Mesenteric fat pad (tissue), 1 donor: ENCODE data around the gene JAG2. TPM values are rescaled to one million over a fixed set of nuclear protein-coding genes. Genes with fewer than 3 reads are reported as not detected.

Experiments
- DNase-seq: peaks from one replicate; pipeline ENCODE4 v3.0.0-alpha.2; 2020; ENCODE audit warnings: low spot score
- total RNA-seq: library from RNA; stranded (reverse); fragmentation: NEBNext Ultra II Directional; extraction: Animal tissue kit (Norgen Biotek cat#: 25700); gene quantifications from one replicate; pipeline ENCODE4 v1.2.1, GENCODE V29; 2021
- donor health status: DM: yes; HTN: yes; CAD: no.

JAG2 gene
- total RNA-seq, 1 donor from 2014 or later: 25.1 TPM

DNA sequence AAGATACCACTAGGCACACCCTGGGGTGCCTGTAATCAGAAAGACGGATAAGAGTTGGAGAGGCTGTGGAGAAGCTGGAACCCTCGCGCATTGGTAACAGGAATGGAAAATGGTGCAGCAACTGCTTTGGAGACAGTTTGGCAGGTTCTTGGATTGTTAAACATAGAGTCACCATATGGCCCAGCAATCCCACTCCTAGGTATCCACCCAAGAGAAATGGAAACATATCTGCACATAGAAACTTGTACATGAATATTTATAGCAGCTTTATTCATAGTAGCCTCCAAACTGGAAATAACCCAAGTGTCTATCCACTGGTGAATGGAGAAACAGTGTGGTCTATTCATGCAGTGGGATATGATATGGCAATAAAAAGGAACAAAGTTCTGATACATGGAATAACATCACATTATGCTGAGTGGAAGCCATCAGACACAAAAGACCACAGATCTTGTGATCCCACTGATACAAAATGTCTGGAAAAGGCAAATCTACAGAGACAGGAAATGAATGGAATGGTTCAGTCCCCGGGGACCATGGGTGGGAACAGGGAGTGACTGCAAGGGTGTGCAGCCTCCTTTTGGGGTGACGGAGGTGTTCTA lies 45.4 kb downstream of the JAG2 start:
- DNase-seq: peak; percentile 41

DNA sequence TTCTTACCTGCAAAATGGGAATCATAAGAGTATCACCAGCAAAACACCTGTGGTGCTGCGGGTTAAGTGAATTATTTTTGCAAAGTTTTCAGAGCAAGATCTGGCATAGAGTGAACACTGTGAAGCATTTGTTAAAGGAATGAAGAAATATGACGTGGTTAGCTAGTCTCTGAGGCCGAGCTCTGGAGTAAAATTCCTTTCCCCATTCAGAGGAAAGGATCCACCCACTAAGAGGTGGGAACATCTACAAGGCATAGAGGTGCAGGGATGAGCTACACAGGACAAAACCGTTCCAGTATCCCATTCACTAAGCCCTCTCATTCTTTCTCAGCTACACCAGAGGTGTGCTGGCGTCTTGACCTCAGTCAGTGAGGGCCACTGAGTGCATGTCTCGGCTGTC lies 48.5 kb downstream of the JAG2 start:
- DNase-seq: peak; percentile 26

- peak; percentile 65 for DNase-seq
These were observed 49.1 kb downstream of the JAG2 start for GRCh38 chr14:105119408-105120025.

- DNase-seq: peak; percentile 11
These were observed 49.7 kb downstream of the JAG2 start for GRCh38 chr14:105118646-105119407.

GRCh38 chr14:105117710-105118385 lies 50.7 kb downstream of the JAG2 start:
- peak; percentile 68 for DNase-seq

GRCh38 chr14:105117257-105117646 lies 51.3 kb downstream of the JAG2 start:
- DNase-seq: peak; percentile 51

DNA sequence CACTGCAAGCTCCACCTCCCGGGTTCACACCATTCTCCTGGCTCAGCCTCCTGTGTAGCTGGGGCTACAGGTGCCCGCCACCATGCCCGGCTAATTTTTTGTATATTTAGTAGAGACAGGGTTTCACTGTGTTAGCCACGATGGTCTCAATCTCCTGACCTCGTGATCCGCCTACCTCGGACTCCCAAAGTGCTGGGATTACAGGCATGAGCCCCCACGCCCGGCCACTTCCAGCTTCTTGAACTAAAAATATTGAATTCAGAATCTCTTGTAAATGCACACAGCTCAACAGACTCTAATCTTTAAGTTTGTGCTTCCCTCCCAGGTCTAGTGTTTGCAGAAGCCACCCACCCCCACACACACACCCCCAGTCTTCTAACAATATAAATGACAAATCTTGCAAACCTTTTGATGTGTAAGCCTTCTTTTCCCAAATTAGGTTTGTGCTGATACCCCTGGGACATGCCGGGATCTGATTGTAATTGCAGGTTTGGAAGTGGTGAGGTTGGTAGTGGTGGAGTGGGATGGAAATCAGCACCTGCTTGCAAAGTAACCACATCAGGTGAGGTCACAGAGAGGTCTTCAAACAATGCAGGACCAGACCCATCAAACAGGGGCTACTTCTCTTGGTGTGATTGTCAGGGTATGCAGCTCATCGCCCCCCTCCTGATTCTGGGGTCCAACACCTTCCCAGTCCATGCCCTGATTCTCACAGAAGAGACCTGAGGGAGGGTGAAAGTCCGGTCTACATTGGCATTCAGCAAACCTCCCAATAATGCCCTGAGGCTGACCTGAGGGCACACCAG lies 51.9 kb downstream of the JAG2 start:
- DNase-seq: peak; percentile 67

- peak; percentile 35 for DNase-seq
These were observed 59.3 kb downstream of the JAG2 start for GRCh38 chr14:105109243-105109642.

DNA sequence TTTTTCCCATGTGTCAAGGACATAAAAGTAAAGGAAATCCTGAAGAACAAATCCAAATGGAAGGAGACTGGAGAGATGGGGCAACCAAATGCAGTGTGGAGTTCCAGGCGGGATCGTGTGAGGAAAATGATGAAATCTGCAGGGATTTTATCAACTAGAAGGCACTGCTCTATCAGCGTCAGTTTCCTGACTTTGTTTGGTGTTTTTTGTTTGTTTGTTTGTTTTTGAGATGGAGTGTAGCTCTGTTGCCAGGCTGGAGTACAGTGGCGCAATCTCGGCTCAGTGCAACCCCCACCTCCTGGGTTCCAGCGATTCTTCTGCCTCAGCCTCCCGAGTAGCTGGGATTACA lies 60.1 kb downstream of the JAG2 start:
- DNase-seq: no peak

DNA sequence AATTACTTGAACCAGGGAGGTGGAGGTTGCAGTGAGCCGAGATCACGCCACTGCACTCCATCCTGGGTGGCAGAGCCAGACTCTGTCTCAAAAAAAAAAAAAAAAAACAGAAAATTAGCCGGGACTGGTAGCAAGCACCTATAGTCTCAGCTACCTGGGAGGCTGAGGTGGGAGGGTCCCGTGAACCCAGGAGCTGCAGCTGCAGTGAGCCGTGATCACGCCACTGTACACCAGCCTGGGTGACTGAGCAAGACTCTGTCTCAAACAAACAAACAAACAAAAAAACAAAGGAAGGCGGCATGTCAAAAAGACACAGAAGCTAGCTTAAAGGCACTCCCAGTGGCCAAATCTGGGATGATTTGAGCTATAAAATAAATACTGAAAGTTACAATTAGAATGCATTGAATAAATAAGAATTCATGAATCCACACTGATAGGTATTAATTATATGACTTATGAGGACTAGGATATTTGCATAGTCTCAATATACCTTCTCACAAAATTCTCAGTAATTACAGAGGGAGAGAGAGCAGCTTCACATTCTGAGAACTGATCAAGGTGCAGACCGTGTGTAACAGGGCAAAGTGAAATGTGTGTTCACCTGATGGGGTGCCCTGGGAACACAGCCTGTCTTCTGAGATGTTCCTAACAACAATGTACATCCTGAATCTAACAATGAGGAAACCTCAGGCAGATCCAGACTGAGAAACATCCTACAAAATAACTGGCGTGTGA lies 60.6 kb downstream of the JAG2 start:
- peak; percentile 41 for DNase-seq

DNA sequence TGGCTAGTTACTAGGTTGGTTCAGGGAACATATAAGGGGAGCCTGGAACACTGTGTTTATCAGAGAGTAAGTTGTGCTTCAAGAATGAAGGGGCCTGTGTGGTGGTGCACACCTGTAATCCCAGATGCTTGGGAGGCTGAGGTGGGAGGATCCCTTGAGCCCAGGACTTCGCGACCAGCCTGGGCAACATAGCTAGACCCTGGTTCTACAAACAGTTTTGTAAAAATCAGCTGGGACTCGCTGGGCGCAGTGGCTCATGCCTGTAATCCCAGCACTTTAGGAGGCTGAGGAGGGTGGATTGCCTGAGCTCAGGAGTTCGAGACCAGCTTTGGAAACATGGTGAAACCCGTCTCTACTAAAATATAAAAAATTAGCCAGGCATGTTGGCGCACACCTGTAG lies 61.2 kb downstream of the JAG2 start:
- peak; percentile 47 for DNase-seq

DNA sequence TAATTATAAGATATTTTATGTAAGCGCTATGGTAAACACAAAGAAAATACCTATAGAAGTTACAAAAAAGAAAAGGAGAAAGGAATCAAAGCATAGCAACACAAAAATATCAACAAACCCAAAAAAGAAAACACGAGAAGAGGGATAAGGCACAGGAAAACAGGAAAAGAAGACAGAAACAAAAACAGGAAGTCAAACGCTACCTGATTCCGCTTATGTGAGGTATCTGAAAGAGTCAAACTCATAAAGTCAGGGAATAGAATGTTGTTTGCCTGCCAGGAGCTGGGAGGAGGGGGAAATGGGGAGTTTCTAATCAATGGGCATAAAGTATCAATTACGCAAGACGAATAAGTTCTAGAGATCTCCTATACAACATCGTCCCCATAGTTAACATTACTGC lies 63.4 kb downstream of the JAG2 start:
- DNase-seq: no peak

GRCh38 chr14:105102893-105103292 lies 65.7 kb downstream of the JAG2 start:
- peak; percentile 5 for DNase-seq

DNA sequence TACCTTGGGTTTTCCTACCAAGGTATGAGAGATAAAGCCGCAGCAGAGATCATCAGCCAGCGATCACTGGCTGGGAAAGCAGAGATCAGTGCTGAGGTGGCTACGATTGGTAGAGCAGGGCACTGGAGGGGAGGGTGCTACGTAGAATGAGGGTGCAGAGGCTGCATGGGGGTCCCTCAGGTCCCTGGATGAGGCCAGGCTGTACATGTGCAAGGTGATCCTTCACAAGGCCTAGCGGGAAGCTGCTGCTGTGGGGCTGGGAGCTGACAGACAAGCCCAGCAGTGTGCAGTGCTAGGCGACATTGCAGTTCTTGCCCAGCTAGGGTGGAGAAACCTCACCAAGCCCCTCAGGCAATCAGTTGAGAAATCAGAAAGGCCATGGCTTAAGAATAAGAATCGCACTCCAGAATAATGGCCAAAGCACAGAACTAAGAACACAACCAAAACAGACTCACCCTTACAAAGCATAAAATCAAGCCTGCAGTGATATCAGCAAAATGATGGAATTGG lies 66.2 kb downstream of the JAG2 start:
- peak; percentile 55 for DNase-seq

DNA sequence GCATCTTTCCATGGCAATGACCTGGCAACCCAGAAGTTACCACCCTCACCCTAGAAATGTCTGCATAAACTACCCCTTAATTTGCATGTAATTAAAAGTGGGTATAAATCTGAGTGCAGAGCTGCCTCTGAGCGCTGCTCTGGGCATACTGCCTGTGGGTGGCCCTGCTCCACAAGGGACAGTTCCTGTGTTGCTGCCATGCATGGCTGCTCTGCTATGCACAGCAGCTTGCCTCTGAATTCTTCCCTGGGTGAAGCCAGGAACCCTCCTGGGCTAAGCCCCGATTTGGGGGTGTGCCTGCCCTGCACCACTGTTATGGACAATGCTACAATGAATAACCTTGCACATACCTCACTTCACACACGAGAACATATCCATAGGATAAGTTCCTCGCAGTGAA lies 67.7 kb downstream of the JAG2 start:
- peak; percentile 9 for DNase-seq

DNA sequence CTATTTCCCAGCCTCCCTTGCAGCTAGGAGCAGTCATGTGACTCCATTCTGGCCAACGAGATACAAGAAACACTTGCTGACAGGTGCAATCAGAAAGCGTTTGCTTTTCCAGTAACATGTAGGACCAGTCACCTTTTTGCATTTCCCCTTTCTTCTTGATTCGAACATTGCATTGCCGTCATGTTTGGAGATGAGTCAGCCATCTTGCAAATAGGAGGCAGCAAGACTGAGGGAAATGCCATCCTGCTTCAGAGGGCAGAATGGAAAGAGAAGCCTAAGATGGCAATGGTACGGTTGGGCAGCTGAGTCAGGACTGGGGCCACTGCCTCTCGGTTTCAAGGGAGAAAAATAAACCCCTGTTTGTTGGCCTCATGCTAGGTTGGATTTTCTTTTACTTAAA lies 68.8 kb downstream of the JAG2 start:
- no peak for DNase-seq

DNA sequence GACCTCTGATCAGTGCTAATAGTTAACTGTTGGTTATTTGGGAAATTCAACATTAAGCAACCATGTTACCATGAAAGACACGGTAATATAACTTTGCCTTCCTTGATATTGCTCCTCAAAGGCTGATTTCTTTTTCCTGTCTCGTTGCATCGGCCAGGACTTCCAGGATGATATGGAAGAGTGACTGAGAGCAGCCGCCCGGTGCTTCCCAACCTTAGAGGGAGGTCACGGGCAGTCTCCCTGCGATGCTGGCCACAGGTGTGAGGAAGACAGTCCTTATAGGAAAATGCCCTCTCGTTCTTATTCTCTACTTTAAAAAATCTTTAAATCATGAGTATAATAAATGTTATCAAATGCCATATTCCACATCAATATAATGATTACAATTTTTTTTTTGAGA lies 70.3 kb downstream of the JAG2 start:
- peak; percentile 74 for DNase-seq

- DNase-seq: peak; percentile 72
These were observed 70.8 kb downstream of the JAG2 start for GRCh38 chr14:105097794-105098127.

- DNase-seq: peak; percentile 43
These were observed 72.2 kb downstream of the JAG2 start for GRCh38 chr14:105096206-105096875.
